Stromal cell of bone marrow (primary cell): Measurements from ENCODE around the gene SPDYE5.

Experiments
- DNase-seq: peaks from one replicate; pipeline ENCODE4 v3.0.0-alpha.2; 2012; ENCODE audit warnings: low read depth

SPDYE5 gene

GRCh38 chr7:75536940-75537538 is 44.9 kb downstream of the SPDYE5 start:
- DNase-seq: no peak

- DNase-seq: no peak
These were observed 45.6 kb downstream of the SPDYE5 start for GRCh38 chr7:75537731-75538130.

GRCh38 chr7:75546237-75547015 is 54.3 kb downstream of the SPDYE5 start:
- no peak for DNase-seq
